ENCODE results near the gene PRELID3B.

DNA sequence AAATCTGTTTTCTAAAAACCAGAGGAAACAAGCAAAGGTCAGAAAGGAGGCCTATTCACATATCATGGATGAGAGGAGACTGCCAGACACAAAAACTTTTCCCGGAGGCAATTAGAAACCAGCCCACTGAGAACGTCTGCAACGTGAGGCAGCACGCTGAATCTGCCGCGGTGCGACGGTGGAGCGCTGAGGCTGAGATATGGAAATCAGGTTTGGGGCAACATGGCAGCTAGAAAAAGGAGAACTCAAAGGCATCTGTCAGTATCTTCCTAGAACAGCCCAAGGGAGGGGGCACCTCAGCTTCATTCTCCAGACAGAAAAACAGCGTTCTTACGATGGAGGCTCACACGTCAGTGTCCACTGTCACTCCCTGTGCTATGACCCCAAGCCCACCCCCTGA lies 5.2 kb downstream of the PRELID3B start:
- TF ChIP-seq CTCF (IDR thresholded peaks at IDR 0.05; ENCODE audit: low read length) (no peak), EZH2 (IDR thresholded peaks at IDR 0.05; ENCODE audit: borderline replicate concordance, low read length) (no peak)
